Karpas-422 (cell line): ENCODE results near the gene F2. TPM values are rescaled to one million over a fixed set of nuclear protein-coding genes. Genes with fewer than 3 reads are reported as not detected.
A peak's percentile ranks its signal among the peaks of the same experiment; 100 is the strongest.
"Not testable (repeated sequence)": the region's sequence is repeated elsewhere in the genome, so short reads cannot be mapped to it uniquely, and the experiment has no call there.

Source experiments
- DNase-seq: peaks from one replicate; pipeline ENCODE4 v3.0.0-alpha.2; 2015
- H2AFZ ChIP-seq: fragments of 200-600 bp; sonication (generic); 2 replicates; pipeline ENCODE4 v1.6.1; 2014; ENCODE audit warnings: antibody characterized with exemption, low read length, mixed read lengths
- H3K27ac ChIP-seq: fragments of 200-600 bp; sonication (generic); 2 replicates; pipeline ENCODE4 v1.5.1; 2014; ENCODE audit warnings: mild to moderate bottlenecking, low read length, moderate library complexity
- H3K27me3 ChIP-seq: fragments of 200-600 bp; sonication (generic); 2 replicates; pipeline ENCODE4 v1.6.1; 2014; ENCODE audit warnings: low read length, mixed read lengths
- H3K36me3 ChIP-seq: fragments of 200-600 bp; sonication (generic); 2 replicates; pipeline ENCODE4 v1.6.1; 2014; ENCODE audit warnings: low read length, mixed read lengths; ENCODE audit not compliant: insufficient read depth
- H3K4me1 ChIP-seq: fragments of 200-600 bp; sonication (generic); 2 replicates; pipeline ENCODE4 v1.6.1; 2014; ENCODE audit warnings: mild to moderate bottlenecking, low read length, mixed read lengths
- H3K4me2 ChIP-seq: fragments of 200-600 bp; sonication (generic); 2 replicates; pipeline ENCODE4 v1.6.1; 2014; ENCODE audit warnings: low read length, low read depth, mild to moderate bottlenecking; ENCODE audit not compliant: poor library complexity, severe bottlenecking
- H3K4me3 ChIP-seq: fragments of 200-600 bp; sonication (generic); 2 replicates; pipeline ENCODE4 v1.5.1; 2014; ENCODE audit warnings: mild to moderate bottlenecking, antibody characterized with exemption, low read length, mixed read lengths
- H3K79me2 ChIP-seq: fragments of 200-600 bp; sonication (generic); 2 replicates; pipeline ENCODE4 v1.6.1; 2014; ENCODE audit warnings: mild to moderate bottlenecking, low read length, mixed read lengths
- H3K9ac ChIP-seq: fragments of 200-600 bp; sonication (generic); 2 replicates; pipeline ENCODE4 v1.6.0; 2014; ENCODE audit warnings: low read length
- H3K9me2 ChIP-seq: fragments of 200-600 bp; sonication (generic), shearing (Covaris generic); replicated peaks from 2 replicates; pipeline ENCODE4 v1.6.0; 2014; ENCODE audit warnings: mild to moderate bottlenecking, low read length, moderate library complexity; ENCODE audit not compliant: insufficient read depth
- H3K9me3 ChIP-seq: fragments of 300-700, 200-600 bp; sonication (generic); 2 replicates; pipeline ENCODE4 v1.6.1; 2014; ENCODE audit warnings: low read length, mixed read lengths
- H4K20me1 ChIP-seq: fragments of 200-600 bp; sonication (generic); 2 replicates; pipeline ENCODE4 v1.6.1; 2014; ENCODE audit warnings: mild to moderate bottlenecking, antibody characterized with exemption, low read length, low read depth; ENCODE audit not compliant: insufficient read depth
- total RNA-seq: library from RNA; depleted of rRNA; stranded (reverse); fragments of >200 nt; shearing (Covaris generic); gene quantifications from 2 replicates; pipeline ENCODE4 v1.2.3, GENCODE V29; 2014; ENCODE audit warnings: low replicate concordance; rRNA removed

Gene F2
- total RNA-seq: not detected in 2 replicates

DNA sequence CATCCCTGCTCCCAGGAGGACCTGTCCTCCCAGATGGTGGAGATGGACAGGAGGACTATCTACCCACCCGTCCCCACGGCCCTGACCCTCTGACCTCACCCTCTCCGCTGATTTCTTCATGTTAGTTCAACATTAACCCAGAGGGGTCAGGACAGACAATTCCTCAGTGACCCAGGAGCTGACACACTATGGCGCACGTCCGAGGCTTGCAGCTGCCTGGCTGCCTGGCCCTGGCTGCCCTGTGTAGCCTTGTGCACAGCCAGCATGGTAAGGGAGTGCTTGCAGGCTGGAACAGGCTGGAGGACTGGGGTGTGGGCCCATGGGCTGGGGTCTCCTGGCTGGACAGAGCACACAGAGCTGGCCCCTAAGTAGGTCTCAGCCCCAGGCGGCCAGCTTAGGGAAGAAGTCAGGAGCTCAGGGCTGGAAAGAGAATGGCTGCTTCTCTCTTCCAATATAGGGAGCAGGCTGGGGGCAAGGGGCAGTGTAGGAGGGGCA, at the start of gene F2:
Gene F2, plus strand, starts transcription at position 166 of the 495 bp plus-strand sequence. Its CDS starts 23 bp downstream, at position 189.
- no peak within 1 kb of the TSS for H3K4me3 ChIP-seq
- H2AFZ ChIP-seq: peak within 1 kb of the TSS; percentile 62; the same call in 1 of the 2 replicates
- H3K27ac ChIP-seq: no peak within 1 kb of the TSS
- peaks cover 4% of the 10 kb centered on the region for H3K4me1 ChIP-seq
- no peaks in the 10 kb centered on the region for H3K79me2 ChIP-seq
- no peaks in the 10 kb centered on the region for H3K27me3 ChIP-seq
- H4K20me1 ChIP-seq: no peaks in the 10 kb centered on the region
- DNase-seq: no peak
- H3K9ac ChIP-seq: no peak within 1 kb of the TSS
- H3K4me2 ChIP-seq: no peak within 1 kb of the TSS
- H3K9me3 ChIP-seq: no peaks in the 10 kb centered on the region
- H3K9me2 ChIP-seq: no peaks in the 10 kb centered on the region
- no peaks in the 10 kb centered on the region for H3K36me3 ChIP-seq

GRCh38 chr11:46669711-46670139, 49.3 kb upstream of the F2 start:
- peak; percentile 67 for DNase-seq
- Histone ChIP-seq H3K9me2 (no peaks in the 10 kb centered on the region), H3K27ac (no peak overlapping the region)

DNA sequence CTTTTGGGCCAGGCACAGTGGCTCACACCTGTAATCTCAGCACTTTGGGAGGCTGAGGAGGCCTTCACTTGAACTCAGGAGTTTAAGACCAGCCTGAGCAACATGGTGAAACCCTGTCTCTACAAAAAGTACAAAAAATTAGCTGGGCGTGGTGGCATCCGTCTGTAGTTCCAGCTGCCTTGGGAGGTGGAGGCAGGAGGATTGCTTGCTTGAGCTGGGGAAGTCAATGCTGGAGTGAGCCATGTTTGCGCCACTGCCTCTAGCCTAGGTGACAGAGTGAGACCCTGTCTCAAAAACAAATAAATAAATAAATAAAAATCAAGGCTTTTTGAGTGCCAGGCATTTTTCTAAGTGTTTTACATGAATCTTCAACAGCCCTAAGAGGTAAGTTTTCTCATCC, 48.5 kb upstream of the F2 start:
- H3K9me2 ChIP-seq, H3K36me3 ChIP-seq, H3K79me2 ChIP-seq, H3K4me2 ChIP-seq, H3K27ac ChIP-seq, H3K9me3 ChIP-seq, H3K27me3 ChIP-seq, DNase-seq, H3K9ac ChIP-seq, H3K4me3 ChIP-seq, H2AFZ ChIP-seq, H4K20me1 ChIP-seq: not testable (repeated sequence)
- peaks cover 23% of the 10 kb centered on the region for H3K4me1 ChIP-seq

More at GRCh38 chr11:46669711-46670139, 49.3 kb upstream of the F2 start:
- Histone ChIP-seq H3K79me2 (no peaks in the 10 kb centered on the region), H4K20me1 (no peaks in the 10 kb centered on the region; the same call in 1 of the 2 replicates), H3K9ac (no peak overlapping the region), H3K9me3 (no peaks in the 10 kb centered on the region), H3K4me2 (no peak overlapping the region), H3K4me3 (no peak overlapping the region), H3K36me3 (peaks cover 9% of the 10 kb centered on the region; the same call in 1 of the 2 replicates), H3K27me3 (no peaks in the 10 kb centered on the region), H3K4me1 (peaks cover 20% of the 10 kb centered on the region), H2AFZ (no peak overlapping the region)

DNA sequence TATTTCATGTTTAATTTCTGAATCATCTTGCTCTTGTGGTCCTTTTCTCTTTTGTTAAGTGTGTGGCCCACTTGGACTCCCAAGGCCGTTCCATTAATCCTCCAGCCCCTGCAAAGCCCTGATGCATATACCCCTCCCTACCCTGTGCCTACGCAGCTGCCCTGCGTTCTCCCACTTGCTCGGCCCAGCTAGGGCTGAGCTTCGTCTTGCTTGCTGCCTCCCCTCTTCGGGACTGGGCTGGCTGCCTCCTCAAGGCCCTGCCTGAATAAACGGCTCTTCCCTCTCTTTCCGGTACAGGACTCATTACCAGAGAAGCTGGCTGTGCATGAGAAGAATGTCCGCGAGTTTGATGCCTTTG, 47.1 kb upstream of the F2 start:
- Histone ChIP-seq H3K27me3 (no peaks in the 10 kb centered on the region), H4K20me1 (no peaks in the 10 kb centered on the region; the same call in 1 of the 2 replicates), H3K79me2 (no peaks in the 10 kb centered on the region), H3K9me2 (no peaks in the 10 kb centered on the region), H3K4me2 (no peak overlapping the region), H3K4me1 (peaks cover 16% of the 10 kb centered on the region), H3K9me3 (no peaks in the 10 kb centered on the region), H3K9ac (no peak overlapping the region), H2AFZ (no peak overlapping the region), H3K4me3 (no peak overlapping the region), H3K36me3 (peaks cover 2% of the 10 kb centered on the region; the same call in 1 of the 2 replicates), H3K27ac (no peak overlapping the region)
- no peak for DNase-seq

- peaks cover 2% of the 10 kb centered on the region; the same call in 1 of the 2 replicates for H3K36me3 ChIP-seq
- no peaks in the 10 kb centered on the region; the same call in 1 of the 2 replicates for H4K20me1 ChIP-seq
- H3K4me2 ChIP-seq: no peak overlapping the region
- H2AFZ ChIP-seq: no peak overlapping the region
- no peak overlapping the region for H3K4me3 ChIP-seq
- H3K9me3 ChIP-seq: no peaks in the 10 kb centered on the region
- no peaks in the 10 kb centered on the region for H3K27me3 ChIP-seq
- DNase-seq: no peak
- H3K9me2 ChIP-seq: no peaks in the 10 kb centered on the region
- H3K79me2 ChIP-seq: no peaks in the 10 kb centered on the region
- H3K27ac ChIP-seq: no peak overlapping the region
- peaks cover 12% of the 10 kb centered on the region for H3K4me1 ChIP-seq
- no peak overlapping the region for H3K9ac ChIP-seq
These were observed 46.6 kb upstream of the F2 start for GRCh38 chr11:46672381-46672839.

- H3K27me3 ChIP-seq: no peaks in the 10 kb centered on the region
- peaks cover 2% of the 10 kb centered on the region; the same call in 1 of the 2 replicates for H3K36me3 ChIP-seq
- H4K20me1 ChIP-seq: no peaks in the 10 kb centered on the region; the same call in 1 of the 2 replicates
- no peaks in the 10 kb centered on the region for H3K9me3 ChIP-seq
- no peak overlapping the region for H3K27ac ChIP-seq
- no peak overlapping the region for H3K9ac ChIP-seq
- H3K79me2 ChIP-seq: no peaks in the 10 kb centered on the region
- no peaks in the 10 kb centered on the region for H3K9me2 ChIP-seq
- H3K4me1 ChIP-seq: peaks cover 8% of the 10 kb centered on the region
- H3K4me2 ChIP-seq: no peak overlapping the region
- DNase-seq: no peak
- no peak overlapping the region for H2AFZ ChIP-seq
- H3K4me3 ChIP-seq: no peak overlapping the region
These were observed 45.1 kb upstream of the F2 start for GRCh38 chr11:46673713-46674462.

- no peaks in the 10 kb centered on the region for H3K79me2 ChIP-seq
- no peak overlapping the region for H3K4me3 ChIP-seq
- H3K4me1 ChIP-seq: peaks cover 8% of the 10 kb centered on the region
- no peak for DNase-seq
- no peaks in the 10 kb centered on the region for H3K27me3 ChIP-seq
- H3K36me3 ChIP-seq: no peaks in the 10 kb centered on the region
- H3K9me2 ChIP-seq: no peaks in the 10 kb centered on the region
- no peaks in the 10 kb centered on the region; the same call in 1 of the 2 replicates for H4K20me1 ChIP-seq
- H3K9ac ChIP-seq: no peak overlapping the region
- H3K4me2 ChIP-seq: no peak overlapping the region
- H3K27ac ChIP-seq: peak overlapping the region; percentile 35; the same call in 1 of the 2 replicates
- no peak overlapping the region for H2AFZ ChIP-seq
- H3K9me3 ChIP-seq: no peaks in the 10 kb centered on the region
These were observed 44.3 kb upstream of the F2 start for GRCh38 chr11:46674463-46675287.
